ENCODE measurements around the gene TACR1.

TACR1 gene

DNA sequence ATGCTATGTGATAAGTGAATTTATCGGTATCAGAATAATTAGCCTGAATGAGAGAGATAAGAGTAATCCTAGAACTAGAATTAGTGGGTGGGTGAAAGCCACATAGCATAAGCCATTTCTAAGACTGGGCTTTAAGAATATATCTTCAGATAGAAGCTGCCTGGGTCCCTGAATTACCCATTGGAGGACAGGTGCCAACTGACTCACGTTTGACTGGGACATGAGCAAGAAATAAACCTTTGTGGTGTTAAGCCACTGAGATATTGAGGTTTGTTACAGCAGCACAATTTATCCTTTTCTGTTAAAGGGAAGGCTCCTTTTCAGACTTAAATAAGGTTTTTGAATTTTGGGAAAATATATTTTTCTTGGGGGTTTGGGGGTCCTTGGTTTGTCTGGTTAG lies 145.0 kb downstream of the TACR1 start:
- DNase-seq (ENCODE audit: insufficient read length), result no peak
- no peak for FAIRE-seq
- TF ChIP-seq POLR2A (IDR thresholded peaks at IDR 0.05; ENCODE audit: low read depth, low read length) (no peak), POLR2AphosphoS5 (IDR thresholded peaks at IDR 0.05; ENCODE audit: low read depth, low read length) (no peak), TAF1 (IDR thresholded peaks at IDR 0.05; ENCODE audit: borderline replicate concordance, low read depth, low read length) (no peak)

- DNase-seq (ENCODE audit: insufficient read length), result peak; percentile 21
- TF ChIP-seq POLR2AphosphoS5 (IDR thresholded peaks at IDR 0.05; ENCODE audit: low read depth, low read length) (no peak), TAF1 (IDR thresholded peaks at IDR 0.05; ENCODE audit: borderline replicate concordance, low read depth, low read length) (no peak), POLR2A (IDR thresholded peaks at IDR 0.05; ENCODE audit: low read depth, low read length) (no peak)
- no peak for FAIRE-seq
Observed at GRCh38 chr2:75053484-75054112, 145.7 kb downstream of the TACR1 start.

GRCh38 chr2:75047992-75048625 lies 151.2 kb downstream of the TACR1 start:
- FAIRE-seq (no peak), DNase-seq (ENCODE audit: insufficient read length) (no peak)
- TF ChIP-seq POLR2AphosphoS5 (IDR thresholded peaks at IDR 0.05; ENCODE audit: low read depth, low read length), result no peak
- no peak for TF ChIP-seq POLR2A (IDR thresholded peaks at IDR 0.05; ENCODE audit: low read depth, low read length)
- TF ChIP-seq TAF1 (IDR thresholded peaks at IDR 0.05; ENCODE audit: borderline replicate concordance, low read depth, low read length), result no peak

DNA sequence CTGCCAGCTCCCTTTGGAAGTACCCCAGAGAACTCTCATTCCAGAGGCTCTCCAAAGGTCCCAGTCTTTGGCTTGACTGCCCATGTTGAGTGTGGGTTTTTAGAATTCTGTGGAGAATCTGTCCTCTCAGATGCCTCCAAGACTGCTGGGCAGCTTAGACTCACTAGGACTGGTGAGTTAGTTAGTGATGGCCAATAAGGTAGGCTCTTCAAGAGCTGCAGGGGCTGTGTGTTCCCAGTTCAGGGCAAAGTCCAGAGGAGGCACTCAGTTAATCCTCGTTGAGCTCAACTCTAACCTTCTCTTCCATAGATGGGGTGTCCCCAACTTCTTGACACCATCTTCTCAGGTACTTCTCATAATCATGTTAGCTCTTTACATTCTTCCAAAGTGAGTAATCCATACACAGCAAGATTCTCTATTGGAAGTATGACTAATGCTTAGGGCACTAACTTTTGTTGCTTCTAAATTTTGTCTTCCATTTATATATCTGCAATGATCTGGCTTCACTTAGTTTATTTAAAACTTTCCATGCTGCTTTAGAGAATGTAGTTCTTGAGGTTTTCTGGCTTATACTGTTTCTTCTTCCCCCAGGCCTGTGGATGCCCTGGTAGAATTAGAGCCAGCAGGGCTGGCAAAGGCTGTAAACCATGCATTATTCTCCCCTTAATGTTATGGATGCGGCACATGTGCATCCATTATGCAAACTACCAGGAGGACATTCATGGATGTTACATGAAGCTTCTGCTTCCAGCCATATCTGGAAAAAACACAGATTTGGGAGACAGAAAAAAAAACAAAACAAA lies 151.9 kb downstream of the TACR1 start:
- TF ChIP-seq POLR2AphosphoS5 (IDR thresholded peaks at IDR 0.05; ENCODE audit: low read depth, low read length), result no peak
- no peak for TF ChIP-seq TAF1 (IDR thresholded peaks at IDR 0.05; ENCODE audit: borderline replicate concordance, low read depth, low read length)

DNA sequence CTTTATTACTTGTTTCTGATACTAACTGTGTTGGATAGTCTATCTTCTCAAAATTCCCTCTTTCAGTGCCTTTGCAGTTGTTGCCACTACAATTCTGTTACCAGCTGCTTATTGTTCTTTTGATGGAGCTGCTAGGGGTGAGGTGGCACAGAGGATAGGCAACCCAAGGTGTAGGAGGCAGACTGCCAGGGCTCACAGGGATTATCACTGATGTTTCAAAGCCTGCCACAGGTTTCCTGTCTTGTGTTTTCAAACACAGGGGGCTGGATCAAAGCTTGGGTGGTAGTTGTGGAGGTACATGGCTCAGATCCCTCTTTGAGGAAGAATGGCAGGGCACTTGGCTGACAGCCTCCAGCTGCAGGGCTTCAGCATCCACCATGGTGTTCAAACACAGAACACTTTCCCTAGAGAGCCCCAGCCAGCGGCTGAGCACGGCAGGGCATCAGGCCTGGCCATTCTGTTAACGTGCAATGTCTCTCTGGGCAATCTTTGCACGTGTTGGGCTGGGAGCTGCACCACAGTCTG lies 153.7 kb downstream of the TACR1 start:
- FAIRE-seq, result no peak
- TF ChIP-seq POLR2AphosphoS5 (IDR thresholded peaks at IDR 0.05; ENCODE audit: low read depth, low read length), result no peak
- no peak for TF ChIP-seq POLR2A (IDR thresholded peaks at IDR 0.05; ENCODE audit: low read depth, low read length)
- TF ChIP-seq TAF1 (IDR thresholded peaks at IDR 0.05; ENCODE audit: borderline replicate concordance, low read depth, low read length), result no peak
- DNase-seq (ENCODE audit: insufficient read length), result no peak

More for the DNA sequence above, 151.9 kb downstream of the TACR1 start:
- DNase-seq (ENCODE audit: insufficient read length) (no peak), FAIRE-seq (no peak)

GRCh38 chr2:75044291-75044690 lies 155.0 kb downstream of the TACR1 start:
- DNase-seq (ENCODE audit: insufficient read length) (no peak), FAIRE-seq (no peak)
- no peak for TF ChIP-seq POLR2AphosphoS5 (IDR thresholded peaks at IDR 0.05; ENCODE audit: low read depth, low read length)
- TF ChIP-seq POLR2A (IDR thresholded peaks at IDR 0.05; ENCODE audit: low read depth, low read length), result no peak
- TF ChIP-seq TAF1 (IDR thresholded peaks at IDR 0.05; ENCODE audit: borderline replicate concordance, low read depth, low read length), result no peak

GRCh38 chr2:75042823-75043222 lies 156.5 kb downstream of the TACR1 start:
- TF ChIP-seq POLR2AphosphoS5 (IDR thresholded peaks at IDR 0.05; ENCODE audit: low read depth, low read length) (no peak), TAF1 (IDR thresholded peaks at IDR 0.05; ENCODE audit: borderline replicate concordance, low read depth, low read length) (no peak), POLR2A (IDR thresholded peaks at IDR 0.05; ENCODE audit: low read depth, low read length) (no peak)
- DNase-seq (ENCODE audit: insufficient read length) (no peak), FAIRE-seq (no peak)

GRCh38 chr2:75041731-75042600 lies 157.4 kb downstream of the TACR1 start:
- no peak for TF ChIP-seq POLR2A (IDR thresholded peaks at IDR 0.05; ENCODE audit: low read depth, low read length)
- TF ChIP-seq TAF1 (IDR thresholded peaks at IDR 0.05; ENCODE audit: borderline replicate concordance, low read depth, low read length), result no peak
- TF ChIP-seq POLR2AphosphoS5 (IDR thresholded peaks at IDR 0.05; ENCODE audit: low read depth, low read length), result no peak
- no peak for DNase-seq (ENCODE audit: insufficient read length)
- FAIRE-seq, result no peak

DNA sequence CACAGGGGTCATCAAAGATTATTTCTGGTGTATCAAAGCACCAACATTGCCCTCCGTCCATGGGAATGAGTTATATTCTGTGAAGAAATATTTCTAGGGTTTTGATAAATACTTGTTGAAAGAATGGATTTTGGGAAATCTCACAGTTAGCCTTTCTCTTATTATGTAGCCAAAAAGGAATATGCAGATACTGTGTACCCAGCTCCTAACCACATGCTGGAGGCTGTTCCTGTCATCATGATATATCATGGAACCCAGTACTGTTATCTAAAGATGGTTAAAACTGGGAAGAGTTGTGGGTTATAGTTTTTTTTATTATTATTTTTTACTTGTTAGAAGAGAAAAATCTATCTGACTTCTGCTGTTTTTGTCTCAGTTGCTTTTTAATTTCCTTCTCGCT lies 158.1 kb downstream of the TACR1 start:
- FAIRE-seq, result no peak
- no peak for TF ChIP-seq TAF1 (IDR thresholded peaks at IDR 0.05; ENCODE audit: borderline replicate concordance, low read depth, low read length)
- TF ChIP-seq POLR2AphosphoS5 (IDR thresholded peaks at IDR 0.05; ENCODE audit: low read depth, low read length), result no peak
- TF ChIP-seq POLR2A (IDR thresholded peaks at IDR 0.05; ENCODE audit: low read depth, low read length), result no peak
- DNase-seq (ENCODE audit: insufficient read length), result no peak

GRCh38 chr2:75035444-75036353 lies 163.6 kb downstream of the TACR1 start:
- DNase-seq (ENCODE audit: insufficient read length) (no peak), FAIRE-seq (no peak)
- TF ChIP-seq TAF1 (IDR thresholded peaks at IDR 0.05; ENCODE audit: borderline replicate concordance, low read depth, low read length), result no peak
